HCT116 (cell line): ENCODE data around the gene COPE. TPM values are rescaled to one million over a fixed set of nuclear protein-coding genes. Genes with fewer than 3 reads are reported as not detected.
A peak's percentile ranks its signal among the peaks of the same experiment; 100 is the strongest.

ENCODE experiments used
- ATAC-seq: fragments of 200-7000 bp; cut with Tn5 transposase; 2 replicates; pipeline ENCODE4 v1.9.1; 2020; ENCODE audit warnings: mild to moderate bottlenecking, moderate library complexity
- BruUV-seq: library from RNA; stranded (reverse); fragments of 400-500 nt; replicated peaks from 2 replicates; lab custom pipeline; 2021; lab: Mats Ljungman, UMichigan
- CTCF ChIA-PET: fragments of 300-600 bp; sonication (Branson Sonifier 250); formaldehyde crosslinking; loops from one replicate; lab custom pipeline; 2021; ENCODE audit warnings: antibody characterized with exemption; lab: Charles Lee
- POLR2A ChIA-PET: fragments of 300-600, 350-600 bp; sonication (Branson Sonifier 250); formaldehyde crosslinking; loops from one replicate; lab custom pipeline; 2021; ENCODE audit warnings: antibody characterized with exemption; lab: Charles Lee
- RAD21 ChIA-PET, 2 experiments: fragments of 300-600 bp; sonication (Branson Sonifier 250); formaldehyde crosslinking; loops; one replicate each; lab custom pipeline; 2023; ENCODE audit warnings: low total read pairs in 2 of 2; ENCODE audit not compliant: uncharacterized antibody in 2 of 2, unreplicated experiment in 2 of 2, low non-redundant PET in 1 of 2; lab: Charles Lee
- DNase-seq: peaks from one replicate; pipeline ENCODE4 v3.0.0-alpha.2; 2010; ENCODE audit warnings: low read depth, low spot score
- H2AFZ ChIP-seq: fragments of 200-600 bp; shearing (Covaris generic), sonication (generic); 2 replicates; pipeline ENCODE4 v1.6.1; 2017; ENCODE audit warnings: low read depth, mixed run types, mixed read lengths, antibody characterized with exemption, low read length; ENCODE audit not compliant: poor library complexity, severe bottlenecking
- H3K27ac ChIP-seq: 2 replicates; pipeline ENCODE4 v1.5.1; 2012; ENCODE audit warnings: low read depth, low read length
- H3K27me3 ChIP-seq: fragments of 200-600 bp; sonication (generic); 2 replicates; pipeline ENCODE4 v1.6.1; 2016; ENCODE audit warnings: mixed run types, low read length, mixed read lengths; ENCODE audit not compliant: insufficient read depth
- H3K36me3 ChIP-seq, 2 experiments: fragments of 200-500 bp in 1 of 2; fragments of 200-600 bp in 1 of 2; sonication (Bioruptor generic) in 1 of 2; sonication (generic) in 1 of 2; 2 replicates each; pipeline versions ENCODE4 v1.5.1 to v1.6.1; 2014 to 2016; ENCODE audit warnings: low read length in 2 of 2, inconsistent platforms in 1 of 2, mixed read lengths in 1 of 2, mixed run types in 1 of 2; ENCODE audit not compliant: insufficient read depth in 2 of 2, control insufficient read depth in 1 of 2
- H3K4me1 ChIP-seq, 2 experiments: fragments of 200-600 bp in 1 of 2; sonication (generic) in 1 of 2; 2 replicates each; pipeline versions ENCODE4 v1.5.1 to v1.6.1; 2012 to 2017; ENCODE audit warnings: low read length in 2 of 2, inconsistent platforms in 1 of 2, mild to moderate bottlenecking in 1 of 2, mixed read lengths in 1 of 2, mixed run types in 1 of 2, moderate library complexity in 1 of 2; ENCODE audit not compliant: insufficient read depth in 2 of 2, control insufficient read depth in 1 of 2
- H3K4me2 ChIP-seq: fragments of 200-600 bp; sonication (generic); 2 replicates; pipeline ENCODE4 v1.6.1; 2017; ENCODE audit warnings: mixed run types, low read length, mixed read lengths
- H3K4me3 ChIP-seq, 2 experiments: fragments of 200-600 bp in 1 of 2; sonication (generic) in 1 of 2; replicated peaks in 1 of 2; 2 replicates each; pipeline ENCODE4 v1.5.1; 2011 to 2016; ENCODE audit warnings: low read length in 2 of 2, control low read depth in 1 of 2, low read depth in 1 of 2, mild to moderate bottlenecking in 1 of 2, mixed read lengths in 1 of 2, mixed run types in 1 of 2
- H3K79me2 ChIP-seq: fragments of 200-600 bp; sonication (generic); 2 replicates; pipeline ENCODE4 v1.6.1; 2017; ENCODE audit warnings: mild to moderate bottlenecking, mixed run types, low read length, moderate library complexity, mixed read lengths; ENCODE audit not compliant: insufficient read depth
- H3K9ac ChIP-seq: fragments of 200-600 bp; sonication (generic); 2 replicates; pipeline ENCODE4 v1.6.1; 2016; ENCODE audit warnings: low read length, mixed read lengths
- H3K9me2 ChIP-seq: fragments of 200-600 bp; sonication (generic), shearing (Covaris generic); 2 replicates; pipeline ENCODE4 v1.6.1; 2017; ENCODE audit warnings: mixed run types, mild to moderate bottlenecking, moderate library complexity; ENCODE audit not compliant: insufficient read depth
- H3K9me3 ChIP-seq, 2 experiments: fragments of 200-500 bp in 1 of 2; fragments of 200-600 bp in 1 of 2; sonication (Bioruptor generic) in 1 of 2; sonication (generic) in 1 of 2; 2 replicates each; pipeline ENCODE4 v1.6.1; 2014 to 2017; ENCODE audit warnings: low read length in 2 of 2, mixed read lengths in 2 of 2, inconsistent platforms in 1 of 2, low read depth in 1 of 2, mild to moderate bottlenecking in 1 of 2, mixed run types in 1 of 2, moderate library complexity in 1 of 2; ENCODE audit not compliant: control insufficient read depth in 1 of 2, insufficient read depth in 1 of 2
- H4K20me1 ChIP-seq: fragments of 200-600 bp; sonication (generic), shearing (Covaris generic); 2 replicates; pipeline ENCODE4 v1.6.1; 2017; ENCODE audit warnings: mixed run types, mild to moderate bottlenecking, moderate library complexity; ENCODE audit not compliant: insufficient read depth
- CBX3 ChIP-seq: IDR thresholded peaks from 2 replicates; pipeline ENCODE4 v1.6.1; 2012; ENCODE audit warnings: low read depth
- EZH2 ChIP-seq: fragments of 200-600 bp; sonication (generic); IDR thresholded peaks from 2 replicates; pipeline ENCODE4 v1.6.1; 2017; ENCODE audit warnings: antibody characterized with exemption, mixed run types
- FOSL1 ChIP-seq: IDR thresholded peaks from 2 replicates; pipeline ENCODE4 v1.6.1; 2012; ENCODE audit warnings: low read depth
- POLR2A ChIP-seq: IDR thresholded peaks from 2 replicates; pipeline ENCODE4 v1.7.0; 2011; ENCODE audit warnings: borderline replicate concordance; ENCODE audit not compliant: insufficient read depth, insufficient read length; ENCODE audit errors: extremely low read depth
- SIN3A ChIP-seq: IDR thresholded peaks from 2 replicates; pipeline ENCODE4 v1.6.1; 2012; ENCODE audit warnings: low read depth
- ZFX ChIP-seq: fragments of 450-650 bp; IDR thresholded peaks from 2 replicates; pipeline ENCODE4 v1.6.1; 2017
- intact Hi-C: fragments of 100-400 bp; cut with micrococcal nuclease; formaldehyde crosslinking; loops from 2 replicates; pipeline ENCODE4 v1.10.0; 2022
- total RNA-seq: library from RNA; stranded (reverse); gene quantifications from one replicate; pipeline ENCODE4 v1.2.1, GENCODE V29; 2021; ENCODE audit not compliant: unreplicated experiment
- TF ChIP-seq, protein P1 (sequence below): IDR thresholded peaks from 2 replicates; pipeline ENCODE4 v1.6.1; 2011; ENCODE audit warnings: mild to moderate bottlenecking, low read length, moderate library complexity; ENCODE audit not compliant: insufficient replicate concordance; ENCODE audit errors: extremely low read depth

The COPE gene
- total RNA-seq, 1 experiment from 2014 or later, result 263 TPM

DNA sequence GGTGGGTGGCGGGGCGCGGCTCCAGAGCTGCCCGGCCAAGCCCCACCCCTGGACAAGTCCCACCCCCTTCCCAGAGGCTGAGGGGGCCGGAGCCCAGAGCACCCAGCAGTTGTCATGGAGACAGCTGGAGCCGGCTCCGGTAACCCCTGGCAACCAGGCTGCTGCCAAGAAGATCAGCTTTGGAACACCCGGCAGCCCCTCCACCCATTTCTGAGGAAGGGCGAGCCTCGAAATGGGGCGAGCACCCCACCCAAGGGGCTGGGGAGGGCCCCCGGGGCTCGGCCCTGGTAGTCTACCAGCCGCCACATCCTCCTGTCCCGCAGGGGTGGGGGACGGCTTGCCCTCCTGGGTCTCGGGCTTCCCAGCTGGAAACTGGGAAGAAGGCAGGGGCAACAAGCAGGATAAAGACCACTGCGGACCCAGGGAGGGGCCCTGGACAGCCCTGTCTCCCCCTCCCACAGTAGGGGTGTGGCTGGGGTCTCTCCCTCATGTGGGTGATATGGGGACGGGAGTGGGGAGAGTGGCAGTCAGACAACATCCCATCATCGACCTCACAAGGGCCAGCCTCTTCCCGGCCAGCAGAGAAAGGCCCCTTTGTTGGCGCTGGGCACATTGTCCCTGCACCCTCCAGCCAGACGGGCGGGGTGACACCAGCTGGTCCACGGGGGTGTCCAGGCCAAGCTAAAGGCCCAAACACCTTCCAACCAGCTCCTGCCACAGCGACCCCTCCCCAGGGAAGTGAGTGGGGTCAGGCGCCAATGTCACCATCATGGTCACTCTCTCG, 24.7 kb downstream of the COPE start:
- no TSS peak for BruUV-seq
- intact Hi-C loops, result loop anchor here (1.0 kb wide), 1 partner anchor 92 kb away; no protein-coding TSS in a partner anchor
- TF ChIP-seq SIN3A (no peak), ZFX (no peak), POLR2A (no peak), EZH2 (no peak), CBX3 (no peak), FOSL1 (no peak)
- TF ChIP-seq, protein P1, sequence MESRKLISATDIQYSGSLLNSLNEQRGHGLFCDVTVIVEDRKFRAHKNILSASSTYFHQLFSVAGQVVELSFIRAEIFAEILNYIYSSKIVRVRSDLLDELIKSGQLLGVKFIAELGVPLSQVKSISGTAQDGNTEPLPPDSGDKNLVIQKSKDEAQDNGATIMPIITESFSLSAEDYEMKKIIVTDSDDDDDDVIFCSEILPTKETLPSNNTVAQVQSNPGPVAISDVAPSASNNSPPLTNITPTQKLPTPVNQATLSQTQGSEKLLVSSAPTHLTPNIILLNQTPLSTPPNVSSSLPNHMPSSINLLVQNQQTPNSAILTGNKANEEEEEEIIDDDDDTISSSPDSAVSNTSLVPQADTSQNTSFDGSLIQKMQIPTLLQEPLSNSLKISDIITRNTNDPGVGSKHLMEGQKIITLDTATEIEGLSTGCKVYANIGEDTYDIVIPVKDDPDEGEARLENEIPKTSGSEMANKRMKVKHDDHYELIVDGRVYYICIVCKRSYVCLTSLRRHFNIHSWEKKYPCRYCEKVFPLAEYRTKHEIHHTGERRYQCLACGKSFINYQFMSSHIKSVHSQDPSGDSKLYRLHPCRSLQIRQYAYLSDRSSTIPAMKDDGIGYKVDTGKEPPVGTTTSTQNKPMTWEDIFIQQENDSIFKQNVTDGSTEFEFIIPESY, result no peak
- Histone ChIP-seq H3K4me1 (peaks cover 0 to 4% of the 10 kb centered on the region in 2 experiments; a peak in 2 of 4 replicates), H3K27ac (no peak overlapping the region), H4K20me1 (no peaks in the 10 kb centered on the region), H3K9me2 (no peaks in the 10 kb centered on the region), H3K27me3 (no peaks in the 10 kb centered on the region), H3K36me3 (no peaks in the 10 kb centered on the region), H3K9me3 (no peaks in the 10 kb centered on the region), H3K79me2 (no peaks in the 10 kb centered on the region), H2AFZ (no peak overlapping the region), H3K4me2 (peak overlapping the region; percentile 74), H3K4me3 (peak overlapping the region in 1 of 2 experiments; percentile 56; a peak in 3 of 4 replicates), H3K9ac (no peak overlapping the region)
- ATAC-seq, result no peak
- DNase-seq, result no peak
- CTCF ChIA-PET, result interaction anchor here (1.8 kb wide), 1 partner anchor 93 kb away, joined by 10 read pairs; no protein-coding TSS in a partner anchor
- POLR2A ChIA-PET, result no interaction called here
- RAD21 ChIA-PET, result no interaction called here
